ENCODE measurements around the gene PPP2R2B.
"Not testable (repeated sequence)": the region's sequence is repeated elsewhere in the genome, so short reads cannot be mapped to it uniquely, and the experiment has no call there.

Gene PPP2R2B

GRCh38 chr5:146642410-146642809 is 236.1 kb downstream of the PPP2R2B start:
- no peak for DNase-seq

- DNase-seq = no peak
These were observed 236.6 kb downstream of the PPP2R2B start for GRCh38 chr5:146641941-146642340.

GRCh38 chr5:146640285-146640896 is 238.2 kb downstream of the PPP2R2B start:
- no peak for DNase-seq

GRCh38 chr5:146635443-146635842 is 243.1 kb downstream of the PPP2R2B start:
- DNase-seq = no peak

GRCh38 chr5:146633323-146633764 is 245.2 kb downstream of the PPP2R2B start:
- no peak for DNase-seq

GRCh38 chr5:146632620-146633322 is 245.8 kb downstream of the PPP2R2B start:
- no peak for DNase-seq

- DNase-seq = no peak
These were observed 248.1 kb downstream of the PPP2R2B start for GRCh38 chr5:146630472-146630871.

- DNase-seq = no peak
These were observed 249.6 kb downstream of the PPP2R2B start for GRCh38 chr5:146628950-146629349.

- DNase-seq = no peak
These were observed 251.6 kb downstream of the PPP2R2B start for GRCh38 chr5:146626936-146627335.

GRCh38 chr5:146624179-146624578 is 254.4 kb downstream of the PPP2R2B start:
- no peak for DNase-seq

- DNase-seq = no peak
These were observed 254.9 kb downstream of the PPP2R2B start for GRCh38 chr5:146623666-146624065.

GRCh38 chr5:146623009-146623408 is 255.5 kb downstream of the PPP2R2B start:
- DNase-seq = no peak

- DNase-seq = no peak
These were observed 256.2 kb downstream of the PPP2R2B start for GRCh38 chr5:146622391-146622790.

- DNase-seq = no peak
These were observed 257.9 kb downstream of the PPP2R2B start for GRCh38 chr5:146620669-146621051.

- DNase-seq = no peak
These were observed 258.4 kb downstream of the PPP2R2B start for GRCh38 chr5:146620031-146620668.

GRCh38 chr5:146618434-146618833 is 260.1 kb downstream of the PPP2R2B start:
- no peak for DNase-seq

GRCh38 chr5:146609731-146610130 is 268.8 kb downstream of the PPP2R2B start:
- not testable (repeated sequence) for DNase-seq

GRCh38 chr5:146607659-146608332 is 270.8 kb downstream of the PPP2R2B start:
- DNase-seq = no peak

GRCh38 chr5:146606893-146607292 is 271.7 kb downstream of the PPP2R2B start:
- no peak for DNase-seq

GRCh38 chr5:146600376-146600775 is 278.2 kb downstream of the PPP2R2B start:
- no peak for DNase-seq

- no peak for DNase-seq
These were observed 279.3 kb downstream of the PPP2R2B start for GRCh38 chr5:146599261-146599660.

GRCh38 chr5:146595088-146595487 is 283.5 kb downstream of the PPP2R2B start:
- DNase-seq = no peak

GRCh38 chr5:146592352-146592751 is 286.2 kb downstream of the PPP2R2B start:
- DNase-seq = no peak

GRCh38 chr5:146589028-146589345 is 289.6 kb downstream of the PPP2R2B start:
- DNase-seq = no peak
